ENCODE measurements around the gene DNAJB6.

Gene DNAJB6

GRCh38 chr7:157462840-157463239 is 126.0 kb downstream of the DNAJB6 start:
- H3K4me3 ChIP-seq (ENCODE audit: low read depth, low read length): no peak overlapping the region

GRCh38 chr7:157463245-157463644 is 126.4 kb downstream of the DNAJB6 start:
- H3K4me3 ChIP-seq (ENCODE audit: low read depth, low read length): no peak overlapping the region

- no peak overlapping the region for H3K4me3 ChIP-seq (ENCODE audit: low read depth, low read length)
Observed at GRCh38 chr7:157464111-157464970, 127.5 kb downstream of the DNAJB6 start.

GRCh38 chr7:157464971-157465886 is 128.4 kb downstream of the DNAJB6 start:
- H3K4me3 ChIP-seq (ENCODE audit: low read depth, low read length): no peak overlapping the region

GRCh38 chr7:157465891-157466866 is 129.4 kb downstream of the DNAJB6 start:
- H3K4me3 ChIP-seq (ENCODE audit: low read depth, low read length): no peak overlapping the region

GRCh38 chr7:157466867-157467261 is 130.1 kb downstream of the DNAJB6 start:
- no peak overlapping the region for H3K4me3 ChIP-seq (ENCODE audit: low read depth, low read length)
